Measurements from ENCODE around the gene MRLN. TPM values are rescaled to one million over a fixed set of nuclear protein-coding genes. Genes with fewer than 3 reads are reported as not detected.

Gene MRLN
- total RNA-seq, result not detected

GRCh38 chr10:59753267-59753666 is at the start of gene MRLN:
TSS of gene MRLN (minus strand) at chr10:59753455.

GRCh38 chr10:59709395-59710125 is 43.7 kb downstream of the MRLN start, which contains the start of gene SLC16A9:
TSS of gene SLC16A9 (minus strand) at chr10:59709850. CDS start at chr10:59684291, 25,559 bp downstream.

Other genes with a start within 250 kb of the MRLN start
- not detected for gene SLC16A9, start 43.6 kb downstream of the MRLN start, total RNA-seq
- gene CCDC6, start 153.1 kb upstream of the MRLN start, total RNA-seq, result 10 to 100 TPM; 12.0 to 21.3 TPM